Neuron (in vitro differentiated cells): ENCODE measurements around the gene AKNAD1.
A peak's percentile ranks its signal among the peaks of the same experiment; 100 is the strongest.

Source experiments
- H2AFZ ChIP-seq: one replicate; pipeline ENCODE4 v1.6.1; 2013; ENCODE audit warnings: low read depth, mild to moderate bottlenecking, inconsistent platforms, low read length, moderate library complexity
- H3K27me3 ChIP-seq: one replicate; pipeline ENCODE4 v1.6.1; 2013; ENCODE audit warnings: low read length; ENCODE audit not compliant: insufficient read depth
- H3K36me3 ChIP-seq: one replicate; pipeline ENCODE4 v1.6.1; 2013; ENCODE audit warnings: low read length; ENCODE audit not compliant: insufficient read depth
- H3K4me1 ChIP-seq: one replicate; pipeline ENCODE4 v1.6.1; 2013; ENCODE audit warnings: low read length; ENCODE audit not compliant: insufficient read depth
- H3K4me3 ChIP-seq: 2 replicates; pipeline ENCODE4 v1.5.1; 2013; ENCODE audit warnings: mild to moderate bottlenecking, low read length, moderate library complexity
- H3K9me3 ChIP-seq: one replicate; pipeline ENCODE4 v1.6.1; 2013; ENCODE audit warnings: low read length

Gene AKNAD1

GRCh38 chr1:108832929-108833328 is 24.0 kb downstream of the AKNAD1 start:
- Histone ChIP-seq H3K4me1 (peaks cover 4% of the 10 kb centered on the region), H3K27me3 (no peaks in the 10 kb centered on the region), H3K9me3 (no peaks in the 10 kb centered on the region), H3K36me3 (no peaks in the 10 kb centered on the region), H3K4me3 (no peak overlapping the region), H2AFZ (no peak overlapping the region)

- H3K9me3 ChIP-seq, result no peaks in the 10 kb centered on the region
- no peaks in the 10 kb centered on the region for H3K27me3 ChIP-seq
- no peak overlapping the region for H2AFZ ChIP-seq
- H3K36me3 ChIP-seq, result no peaks in the 10 kb centered on the region
- peaks cover 4% of the 10 kb centered on the region for H3K4me1 ChIP-seq
- H3K4me3 ChIP-seq, result no peak overlapping the region
Measured at GRCh38 chr1:108831225-108831624, 25.7 kb downstream of the AKNAD1 start.

- no peaks in the 10 kb centered on the region for H3K9me3 ChIP-seq
- H3K4me1 ChIP-seq, result peaks cover 4% of the 10 kb centered on the region
- H3K36me3 ChIP-seq, result no peaks in the 10 kb centered on the region
- H2AFZ ChIP-seq, result no peak overlapping the region
- H3K27me3 ChIP-seq, result no peaks in the 10 kb centered on the region
- no peak overlapping the region for H3K4me3 ChIP-seq
Measured at GRCh38 chr1:108830119-108831008, 26.5 kb downstream of the AKNAD1 start.

GRCh38 chr1:108829498-108829916 is 27.4 kb downstream of the AKNAD1 start:
- Histone ChIP-seq H3K4me1 (peaks cover 4% of the 10 kb centered on the region), H2AFZ (no peak overlapping the region), H3K36me3 (no peaks in the 10 kb centered on the region), H3K9me3 (peaks cover 2% of the 10 kb centered on the region), H3K4me3 (no peak overlapping the region), H3K27me3 (no peaks in the 10 kb centered on the region)

- H3K27me3 ChIP-seq, result no peaks in the 10 kb centered on the region
- no peak overlapping the region for H2AFZ ChIP-seq
- H3K36me3 ChIP-seq, result no peaks in the 10 kb centered on the region
- H3K9me3 ChIP-seq, result peaks cover 2% of the 10 kb centered on the region
- H3K4me1 ChIP-seq, result peaks cover 4% of the 10 kb centered on the region
- H3K4me3 ChIP-seq, result no peak overlapping the region
Measured at GRCh38 chr1:108828074-108828961, 28.6 kb downstream of the AKNAD1 start.

- Histone ChIP-seq H3K36me3 (no peaks in the 10 kb centered on the region), H3K4me1 (peaks cover 4% of the 10 kb centered on the region), H3K9me3 (peaks cover 2% of the 10 kb centered on the region), H3K27me3 (no peaks in the 10 kb centered on the region), H3K4me3 (no peak overlapping the region), H2AFZ (no peak overlapping the region)
Measured at GRCh38 chr1:108826081-108826635, 30.7 kb downstream of the AKNAD1 start.

GRCh38 chr1:108824051-108824450 is 32.8 kb downstream of the AKNAD1 start:
- no peak overlapping the region for H2AFZ ChIP-seq
- H3K27me3 ChIP-seq, result no peaks in the 10 kb centered on the region
- peaks cover 4% of the 10 kb centered on the region for H3K4me1 ChIP-seq
- no peak overlapping the region for H3K4me3 ChIP-seq
- no peaks in the 10 kb centered on the region for H3K36me3 ChIP-seq
- peaks cover 2% of the 10 kb centered on the region for H3K9me3 ChIP-seq

GRCh38 chr1:108823632-108824031 is 33.3 kb downstream of the AKNAD1 start:
- Histone ChIP-seq H3K9me3 (peaks cover 2% of the 10 kb centered on the region), H2AFZ (no peak overlapping the region), H3K4me1 (peaks cover 2% of the 10 kb centered on the region), H3K27me3 (no peaks in the 10 kb centered on the region), H3K36me3 (no peaks in the 10 kb centered on the region), H3K4me3 (no peak overlapping the region)

GRCh38 chr1:108819878-108820277 is 37.0 kb downstream of the AKNAD1 start:
- peaks cover under 1% of the 10 kb centered on the region for H3K9me3 ChIP-seq
- H3K4me3 ChIP-seq, result no peak overlapping the region
- no peaks in the 10 kb centered on the region for H3K27me3 ChIP-seq
- H3K4me1 ChIP-seq, result peaks cover 14% of the 10 kb centered on the region
- H3K36me3 ChIP-seq, result no peaks in the 10 kb centered on the region
- no peak overlapping the region for H2AFZ ChIP-seq

GRCh38 chr1:108817811-108818210 is 39.1 kb downstream of the AKNAD1 start:
- Histone ChIP-seq H2AFZ (no peak overlapping the region), H3K4me1 (peaks cover 21% of the 10 kb centered on the region), H3K36me3 (no peaks in the 10 kb centered on the region), H3K27me3 (no peaks in the 10 kb centered on the region), H3K4me3 (no peak overlapping the region), H3K9me3 (no peaks in the 10 kb centered on the region)

GRCh38 chr1:108817016-108817415 is 39.9 kb downstream of the AKNAD1 start:
- H3K4me1 ChIP-seq, result peaks cover 21% of the 10 kb centered on the region
- H3K4me3 ChIP-seq, result peak overlapping the region; percentile 40
- H3K9me3 ChIP-seq, result no peaks in the 10 kb centered on the region
- H2AFZ ChIP-seq, result peak overlapping the region; percentile 54
- no peaks in the 10 kb centered on the region for H3K27me3 ChIP-seq
- no peaks in the 10 kb centered on the region for H3K36me3 ChIP-seq

GRCh38 chr1:108816049-108816893 is 40.6 kb downstream of the AKNAD1 start:
- H3K36me3 ChIP-seq, result no peaks in the 10 kb centered on the region
- peaks cover 21% of the 10 kb centered on the region for H3K4me1 ChIP-seq
- peak overlapping the region; percentile 54 for H2AFZ ChIP-seq
- no peaks in the 10 kb centered on the region for H3K9me3 ChIP-seq
- H3K27me3 ChIP-seq, result no peaks in the 10 kb centered on the region
- peak overlapping the region; percentile 40 for H3K4me3 ChIP-seq
